ENCODE measurements around the gene VPS37B.

VPS37B gene

DNA sequence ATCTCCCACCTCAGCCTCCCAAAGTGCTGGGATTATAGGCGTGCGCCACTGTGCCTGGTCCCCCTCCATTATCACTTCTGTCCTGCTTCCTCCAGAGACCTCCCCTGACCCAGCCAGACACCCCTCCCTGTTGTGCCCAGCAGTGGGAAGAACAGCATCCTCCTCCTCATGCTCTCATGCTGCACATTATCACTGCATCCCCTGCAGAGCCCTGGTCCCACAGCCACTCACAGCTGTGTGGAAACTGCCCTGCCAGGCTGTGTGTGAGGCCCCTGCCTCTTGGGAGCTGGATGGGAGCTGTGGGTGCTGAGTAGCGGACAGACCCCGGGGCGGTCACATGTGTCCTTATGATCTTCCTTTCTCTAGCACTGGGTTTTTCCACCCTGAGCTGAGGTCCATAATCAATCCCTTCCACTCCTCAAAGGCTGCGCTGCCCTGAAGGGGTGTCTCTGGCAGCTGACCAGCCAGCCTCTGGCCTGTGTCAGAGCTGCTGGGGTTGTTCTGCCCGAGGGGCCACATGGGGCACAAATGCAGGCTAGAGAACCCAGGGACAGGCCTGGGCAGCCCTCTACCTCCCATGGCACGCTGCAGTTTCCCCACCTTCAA, 51.5 kb downstream of the VPS37B start:
- DNase-seq (ENCODE audit: low read depth, low spot score) = no peak
- H3K27ac ChIP-seq = no peak overlapping the region

DNA sequence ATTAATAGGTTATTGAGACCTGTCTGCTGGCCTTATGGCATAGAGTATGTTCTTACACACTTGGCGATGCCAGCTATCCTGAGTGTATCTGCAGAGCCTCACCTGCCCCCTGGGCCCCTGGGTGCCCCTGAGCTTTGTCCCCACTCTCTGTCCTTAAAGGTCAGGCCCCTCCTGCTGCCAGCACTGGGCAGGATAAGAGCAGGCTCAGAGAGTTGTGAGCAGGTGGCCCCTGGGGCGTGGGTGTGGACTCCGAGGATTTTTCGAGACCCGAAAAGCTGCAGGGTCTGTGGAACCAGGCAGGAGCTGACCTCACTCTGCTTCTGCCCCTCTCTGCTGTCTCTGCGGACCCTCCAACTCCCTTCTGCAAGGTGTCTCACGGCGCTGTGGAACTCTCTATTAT, 52.5 kb downstream of the VPS37B start:
- no peak overlapping the region for H3K27ac ChIP-seq
- DNase-seq (ENCODE audit: low read depth, low spot score) = no peak

DNA sequence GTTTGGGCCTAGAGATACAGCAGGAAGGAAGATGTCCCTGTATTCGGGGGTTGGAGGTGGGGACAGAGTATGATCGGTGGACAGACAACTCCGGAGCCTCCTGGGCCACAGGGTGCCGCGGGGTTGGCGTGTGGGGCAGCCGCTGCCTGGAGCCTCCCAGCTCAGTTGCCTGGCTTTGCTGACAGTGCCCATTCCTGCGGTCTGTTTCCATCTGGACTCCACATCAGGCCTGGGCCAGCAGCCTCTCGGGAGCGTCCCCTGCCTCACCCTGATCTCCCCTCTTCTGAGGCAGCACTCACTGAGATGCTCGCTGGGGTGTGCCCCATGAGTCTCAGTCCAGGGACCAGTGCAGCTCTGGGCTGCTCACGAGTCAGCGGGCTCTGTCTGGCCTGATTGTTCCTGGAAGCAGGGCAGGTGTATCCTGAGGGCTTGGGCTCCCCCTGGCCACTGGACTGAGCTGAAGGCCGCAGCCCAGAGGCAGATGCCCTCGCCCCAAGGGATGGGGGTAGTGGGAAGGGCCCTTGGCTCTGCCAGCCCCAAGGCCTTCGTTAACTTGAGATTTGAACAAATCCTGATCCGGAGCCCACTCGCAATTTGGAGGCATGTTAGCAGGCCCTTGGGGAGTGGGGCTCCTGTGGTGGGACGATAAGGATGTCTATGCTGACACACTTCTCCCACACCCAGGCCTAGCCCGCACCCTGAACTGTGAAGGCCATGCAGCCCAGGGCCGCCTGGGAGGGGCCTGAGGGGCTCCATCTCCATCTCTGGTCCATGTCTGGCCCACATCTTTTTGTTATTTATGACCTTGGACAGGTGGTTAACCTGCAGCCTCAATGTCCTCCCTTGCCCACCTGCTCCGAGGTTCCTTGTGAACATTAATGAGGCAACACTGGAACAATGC, 53.2 kb downstream of the VPS37B start:
- peak overlapping the region; percentile 79 for H3K27ac ChIP-seq
- DNase-seq (ENCODE audit: low read depth, low spot score) = no peak

DNA sequence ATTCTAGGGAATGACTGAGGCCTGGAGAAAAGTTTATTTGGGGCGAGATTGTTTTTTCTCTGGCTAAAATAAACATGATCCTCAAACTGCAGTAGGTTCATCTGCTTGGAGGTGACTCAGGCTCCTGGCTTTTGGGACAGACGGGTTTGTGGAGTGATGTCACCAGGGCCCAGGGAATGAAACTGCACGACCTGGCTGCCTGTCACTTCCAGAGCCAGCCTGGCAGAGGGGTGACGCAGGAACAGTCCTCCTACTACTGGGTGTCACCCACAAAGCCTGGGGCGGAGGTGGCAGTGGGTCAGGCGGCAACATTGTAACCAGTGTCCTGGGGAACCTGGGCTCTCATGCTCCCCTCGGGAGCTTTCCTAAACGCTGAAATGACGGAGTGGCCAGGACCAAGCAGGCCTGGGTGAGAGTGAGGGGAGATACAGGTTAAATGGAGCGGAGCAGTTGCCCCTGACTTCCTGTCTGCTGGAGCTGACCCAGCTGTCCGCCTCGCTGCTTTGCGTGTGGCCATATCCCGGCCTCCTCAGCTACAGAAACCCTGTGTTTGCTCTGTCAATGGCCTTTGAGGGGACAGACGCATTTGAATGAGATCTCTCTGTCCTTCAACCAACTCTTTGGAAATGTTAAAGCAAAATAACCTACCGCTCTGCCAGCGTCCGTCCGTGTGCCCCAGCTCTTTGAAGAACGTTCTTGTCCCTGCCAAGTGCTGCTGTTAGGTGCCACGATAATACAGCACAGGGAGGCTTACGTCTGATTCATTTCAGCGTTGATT, 54.2 kb downstream of the VPS37B start:
- DNase-seq (ENCODE audit: low read depth, low spot score) = no peak
- peak overlapping the region; percentile 79 for H3K27ac ChIP-seq

DNA sequence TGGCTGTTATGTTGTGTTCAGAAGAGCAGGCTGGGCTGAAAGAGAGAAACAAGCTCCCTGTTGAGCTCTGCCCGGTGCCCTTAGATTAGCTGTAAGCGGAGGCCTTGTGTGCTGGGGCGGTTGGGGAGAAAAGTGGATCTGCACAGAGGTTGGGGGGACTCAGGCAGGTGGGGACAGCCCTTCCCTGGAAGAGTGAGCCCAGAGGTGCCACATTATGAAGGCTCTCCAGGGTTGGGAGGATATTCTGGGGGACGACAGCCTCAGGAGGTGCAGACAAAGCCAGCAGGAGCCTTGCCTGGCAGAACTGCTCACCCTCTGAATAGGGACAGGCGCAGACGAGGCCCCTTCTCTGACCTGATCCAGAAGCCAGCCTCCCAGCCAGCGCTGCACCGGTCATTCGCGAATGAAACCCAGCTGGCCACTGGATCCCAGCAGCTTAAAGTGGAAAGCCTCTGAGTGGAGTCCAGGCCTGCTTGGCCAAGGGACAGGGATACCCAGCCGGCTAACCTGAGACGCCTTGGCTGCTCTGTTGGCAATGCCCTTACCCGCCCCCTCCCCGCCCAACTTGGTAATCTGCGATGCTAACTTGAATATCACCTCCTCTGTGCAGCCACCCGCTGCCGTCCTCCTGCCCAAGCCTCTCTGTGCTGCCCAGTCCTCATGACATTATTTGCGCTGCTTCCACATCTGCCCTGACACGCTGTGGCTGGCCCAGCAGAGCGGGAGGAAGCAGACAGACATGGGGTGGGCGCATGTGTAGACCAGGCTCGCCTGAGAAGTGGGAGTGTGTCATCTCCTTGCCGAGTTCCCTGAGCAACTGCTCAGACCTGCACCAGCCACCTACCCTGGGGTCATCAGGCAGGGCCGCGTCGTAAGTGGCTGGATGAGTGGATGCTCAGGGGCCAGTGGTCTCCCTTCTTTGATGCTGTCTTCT, 55.1 kb downstream of the VPS37B start:
- DNase-seq (ENCODE audit: low read depth, low spot score) = no peak

DNA sequence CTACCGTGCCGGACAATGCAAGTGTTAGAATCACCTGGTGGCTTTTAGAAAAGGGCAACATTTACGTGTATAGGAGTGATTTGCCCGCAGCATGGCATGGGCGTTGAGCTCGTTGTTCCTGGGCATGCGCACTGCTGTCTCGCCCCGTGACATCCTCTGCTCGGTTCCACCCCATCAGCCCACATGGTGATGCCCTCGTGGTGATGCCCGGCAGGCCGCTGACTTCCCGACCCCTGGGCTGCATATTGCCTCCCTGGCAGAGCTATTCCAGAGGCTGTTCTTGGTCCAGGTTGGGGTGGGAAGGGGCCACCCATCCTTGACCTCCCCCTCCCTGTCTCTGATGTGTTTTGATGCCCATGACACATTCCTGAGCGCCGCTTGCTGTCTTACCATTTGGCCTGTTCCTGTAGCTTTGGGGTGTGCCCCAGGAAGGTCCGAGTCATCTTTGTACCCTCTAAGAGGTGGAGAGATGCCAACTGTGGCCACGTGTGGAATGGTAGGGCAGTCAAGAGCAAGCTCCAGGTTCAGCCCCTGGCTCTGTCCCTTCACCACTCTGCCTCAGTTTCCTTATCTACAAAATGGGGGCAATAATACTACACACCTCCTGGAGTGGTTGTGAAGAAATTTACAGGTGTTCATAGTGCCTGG, 55.9 kb downstream of the VPS37B start:
- no peak for DNase-seq (ENCODE audit: low read depth, low spot score)
- H3K27ac ChIP-seq = peak overlapping the region; percentile 79

More for the DNA sequence above, 55.1 kb downstream of the VPS37B start:
- H3K27ac ChIP-seq = peak overlapping the region; percentile 79

DNA sequence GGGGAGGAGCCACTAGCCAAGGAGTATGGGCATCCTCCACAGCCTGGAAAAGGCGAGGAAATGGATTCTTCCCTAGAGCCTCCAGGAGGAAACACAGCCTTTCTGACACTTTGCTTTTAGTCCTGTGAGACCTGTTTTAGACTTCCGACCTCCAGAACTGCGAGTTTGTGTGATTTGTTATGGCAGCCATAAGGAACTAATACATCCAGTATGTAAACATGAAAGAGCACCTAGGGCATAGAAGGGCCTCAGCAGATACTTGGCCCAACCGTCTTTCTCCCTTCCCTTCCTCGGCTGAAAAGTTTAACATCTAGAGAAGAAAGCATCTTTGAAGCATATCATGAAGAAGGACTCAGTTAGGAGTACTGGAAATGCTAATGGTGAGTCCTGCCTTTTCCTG, 57.1 kb downstream of the VPS37B start:
- no peak for DNase-seq (ENCODE audit: low read depth, low spot score)
- no peak overlapping the region for H3K27ac ChIP-seq

DNA sequence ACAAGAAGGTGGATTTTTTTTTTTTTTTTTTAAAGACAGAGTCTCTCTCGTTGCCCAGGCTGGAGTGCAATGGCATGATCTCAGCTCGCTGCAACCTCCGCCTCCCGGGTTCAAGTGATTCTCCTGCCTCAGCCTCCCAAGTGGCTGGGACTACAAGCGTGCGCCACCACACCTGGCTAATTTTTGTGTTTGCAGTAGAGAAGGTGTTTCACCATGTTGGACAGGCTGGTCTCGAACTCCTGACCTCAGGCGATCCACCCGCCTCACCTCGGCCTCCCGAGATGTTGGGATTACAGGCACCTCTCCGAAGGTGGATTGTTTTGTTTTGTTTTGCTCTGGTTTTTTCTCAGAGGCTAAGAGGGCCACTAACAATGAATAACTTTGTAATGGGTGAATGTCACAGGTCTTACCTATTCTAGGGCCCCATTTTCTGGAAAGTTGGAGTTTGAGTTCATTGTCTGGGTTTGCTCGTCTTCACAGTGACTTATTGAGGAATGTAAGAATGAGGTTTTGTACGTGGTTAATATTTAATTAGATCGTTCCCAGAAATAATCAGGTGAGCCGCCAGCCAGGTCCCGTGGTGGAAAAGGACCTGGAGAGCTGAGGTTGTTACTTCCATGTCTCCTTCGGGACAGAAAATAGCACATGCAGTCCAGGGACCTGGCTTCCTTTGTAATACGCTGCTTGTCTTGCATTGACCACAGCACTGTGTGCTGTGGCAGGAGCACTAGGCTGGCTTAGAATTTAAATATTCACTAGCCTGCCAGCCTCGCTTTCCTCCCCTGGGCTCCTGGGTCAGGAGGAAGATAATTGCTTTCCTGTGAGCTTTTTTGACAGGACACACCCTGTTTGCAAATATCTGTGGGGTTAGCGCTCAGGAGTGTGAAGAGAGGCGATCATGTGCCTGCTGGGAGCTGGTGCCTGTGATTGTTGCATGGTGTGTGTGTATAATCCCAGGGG, 58.3 kb downstream of the VPS37B start:
- H3K27ac ChIP-seq = peak overlapping the region; percentile 74

DNA sequence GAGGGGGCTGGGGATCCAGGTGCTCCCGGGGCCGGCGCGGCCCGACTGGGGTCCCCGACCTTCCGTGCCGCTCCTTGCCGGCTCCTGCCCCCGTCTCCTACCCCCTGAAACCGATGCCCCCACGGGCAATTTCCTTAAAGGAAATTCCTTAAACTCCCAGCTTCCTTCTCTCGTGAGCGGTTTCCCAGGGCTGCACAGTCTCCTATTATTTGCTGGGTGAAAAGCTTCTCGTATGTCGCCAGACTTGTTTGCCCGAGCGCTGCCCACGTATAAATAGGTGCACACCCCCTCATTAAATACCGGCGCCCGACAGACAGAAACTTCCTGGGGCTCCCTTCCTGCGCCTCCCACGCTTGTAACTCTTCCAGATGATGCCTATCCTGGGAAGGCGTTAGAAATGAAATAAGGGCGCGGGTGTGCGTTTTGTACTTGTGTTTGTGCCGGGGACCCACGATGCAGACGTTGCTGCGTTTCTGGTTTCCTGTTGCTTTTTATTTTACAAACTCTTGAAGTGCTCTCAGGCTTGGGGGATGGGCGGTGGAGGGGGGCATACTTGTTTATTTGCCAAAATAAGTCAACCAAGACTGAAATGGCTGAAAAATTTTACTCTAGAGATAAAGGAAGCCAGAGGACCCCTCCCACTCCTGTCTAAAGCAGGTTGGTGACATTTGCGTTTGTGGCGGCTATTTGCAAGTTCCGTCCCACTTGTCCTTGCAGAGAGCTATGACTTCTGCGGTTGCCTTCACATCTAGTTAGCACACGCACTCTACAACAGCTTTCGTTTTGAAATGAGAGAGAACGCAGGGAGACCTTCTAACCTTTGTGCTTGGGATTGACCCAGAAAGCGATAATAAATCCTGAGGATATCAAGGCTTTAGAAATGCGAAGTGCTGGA, 59.6 kb downstream of the VPS37B start:
- H3K27ac ChIP-seq = peak overlapping the region; percentile 74
- DNase-seq (ENCODE audit: low read depth, low spot score) = no peak

More for the DNA sequence above, 58.3 kb downstream of the VPS37B start:
- DNase-seq (ENCODE audit: low read depth, low spot score) = no peak

DNA sequence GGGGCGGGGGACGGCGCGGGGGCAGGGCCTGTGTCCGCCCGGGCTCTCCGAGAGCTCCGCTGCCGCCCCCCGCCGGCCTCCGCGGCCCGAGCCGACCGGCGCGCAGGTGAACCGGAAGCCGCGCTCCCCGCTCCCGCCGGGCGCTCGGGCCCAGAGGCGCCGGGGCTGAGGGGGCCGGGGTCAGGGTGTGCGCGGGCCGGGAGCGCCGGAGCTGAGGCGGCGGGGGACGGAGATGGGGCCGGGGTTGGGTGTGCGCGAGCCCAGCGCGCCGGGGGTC, 60.2 kb downstream of the VPS37B start:
- DNase-seq (ENCODE audit: low read depth, low spot score) = no peak
- peak overlapping the region; percentile 74 for H3K27ac ChIP-seq

DNA sequence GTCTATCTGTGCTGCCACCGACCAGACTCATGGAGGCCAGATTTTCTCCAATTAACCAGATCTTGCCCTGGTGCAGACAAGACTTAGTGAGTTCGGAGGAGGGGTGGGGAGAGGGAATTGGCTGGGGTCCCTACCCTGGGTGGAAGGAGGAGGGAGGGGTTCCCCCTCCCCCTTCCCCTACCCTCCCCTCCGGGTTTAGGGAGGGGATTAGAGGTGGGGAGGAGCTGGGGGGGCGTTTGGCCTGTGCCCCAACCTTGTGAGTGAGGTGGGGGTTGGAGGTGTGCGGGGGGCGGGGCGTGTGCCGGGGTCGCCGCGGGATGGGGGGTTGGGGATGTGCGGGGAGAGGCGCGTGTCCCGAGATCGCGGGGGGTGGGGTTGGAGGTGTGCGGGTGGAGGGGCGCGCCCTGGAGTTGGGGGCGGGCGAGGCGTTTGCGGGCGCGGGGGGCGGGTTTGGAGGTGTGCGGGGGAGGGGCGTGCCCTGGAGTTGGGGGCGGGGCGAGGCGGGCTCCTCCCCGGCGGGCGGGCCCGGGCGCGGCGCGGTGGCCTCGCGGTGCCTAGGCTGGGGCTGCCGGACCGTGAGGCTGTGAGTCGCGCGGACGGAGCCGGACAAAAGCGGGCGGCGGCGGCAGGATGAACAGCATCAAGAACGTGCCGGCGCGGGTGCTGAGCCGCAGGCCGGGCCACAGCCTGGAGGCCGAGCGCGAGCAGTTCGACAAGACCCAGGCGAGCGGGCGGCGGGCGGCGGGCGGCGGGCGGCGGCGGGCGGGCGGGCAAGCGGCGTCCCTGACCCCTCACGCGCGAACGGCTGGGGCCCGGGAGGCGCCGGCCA, 60.8 kb downstream of the VPS37B start, which contains the start of gene HIP1R:
Gene HIP1R (plus strand): TSS at position 537 of the 829 bp plus-strand sequence. CDS start 94 bp downstream, at position 631.
- peak within 1 kb of the TSS; percentile 74 for H3K27ac ChIP-seq
- no peak for DNase-seq (ENCODE audit: low read depth, low spot score)

DNA sequence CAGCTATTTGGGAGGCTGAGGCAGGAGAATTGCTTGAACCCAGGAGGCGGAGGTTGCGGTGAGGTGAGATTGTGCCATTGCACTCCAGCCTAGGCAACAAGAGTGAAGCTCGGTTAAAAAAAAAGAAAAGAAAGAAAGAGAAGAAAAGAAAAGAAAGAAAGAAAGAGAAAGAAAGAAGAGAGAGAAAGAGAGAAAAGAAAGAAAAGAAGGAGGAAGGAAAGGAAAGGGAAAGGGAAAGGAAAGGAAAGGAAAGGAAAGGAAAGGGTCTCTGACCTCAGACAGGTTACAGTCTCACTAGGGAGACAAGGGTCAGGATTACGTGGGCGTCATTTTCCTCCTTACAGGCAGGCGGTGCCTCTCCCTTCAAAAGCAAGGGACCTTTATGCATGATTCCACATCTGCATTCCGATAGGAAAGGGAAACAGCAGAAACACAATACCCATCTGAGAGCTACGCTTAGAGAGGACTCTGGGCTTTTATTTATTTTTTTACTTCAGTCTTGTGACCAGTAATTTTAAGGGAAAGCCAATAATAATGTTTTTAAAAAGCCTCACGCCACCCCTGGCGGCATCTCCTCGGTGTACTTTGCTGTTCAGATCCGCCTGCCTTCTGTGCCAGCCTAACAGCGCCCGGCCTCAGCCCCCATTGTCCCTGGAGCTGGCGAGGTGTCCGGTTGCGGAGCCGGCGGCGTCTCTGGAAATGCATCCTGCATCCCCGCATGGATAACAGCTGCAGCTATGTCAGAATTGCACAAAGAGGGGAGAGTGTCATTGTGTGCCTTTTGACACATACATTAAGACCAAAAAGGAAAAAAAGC, 61.6 kb downstream of the VPS37B start:
- peak overlapping the region; percentile 74 for H3K27ac ChIP-seq
- no peak for DNase-seq (ENCODE audit: low read depth, low spot score)

DNA sequence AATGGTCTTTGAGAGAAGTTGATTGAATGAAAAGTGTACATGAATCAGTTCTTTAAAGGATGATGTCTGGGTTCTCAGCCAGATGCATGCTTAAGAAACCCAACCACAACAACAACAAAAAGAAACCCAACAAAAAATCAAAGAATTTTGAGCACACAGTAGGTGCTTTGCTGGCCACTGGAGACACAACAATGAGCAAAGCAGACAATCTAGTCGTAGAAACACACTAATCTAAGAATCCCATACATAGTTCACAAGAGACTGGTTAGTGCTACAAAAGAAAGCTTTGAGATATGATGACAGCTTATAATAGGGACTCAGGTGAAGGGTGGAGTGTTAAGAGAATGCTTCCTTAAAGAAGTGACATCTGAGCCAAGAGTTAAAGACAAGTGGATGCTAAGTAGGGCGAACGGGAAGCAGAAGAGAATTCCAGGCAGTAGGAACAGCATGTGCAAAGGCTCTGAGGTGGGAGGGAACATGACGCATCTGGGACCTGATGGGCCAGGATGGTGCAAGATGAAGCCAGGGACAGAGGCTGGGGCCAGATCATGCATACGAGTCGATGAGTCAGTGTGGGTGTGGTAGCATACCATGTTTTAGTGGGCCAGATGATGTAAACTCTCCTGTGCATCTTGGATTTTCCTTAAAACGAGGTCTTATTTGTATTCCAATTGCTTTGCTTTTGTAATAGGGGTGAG, 65.3 kb downstream of the VPS37B start:
- DNase-seq (ENCODE audit: low read depth, low spot score) = peak; percentile 84
- H3K27ac ChIP-seq = peak overlapping the region; percentile 75

DNA sequence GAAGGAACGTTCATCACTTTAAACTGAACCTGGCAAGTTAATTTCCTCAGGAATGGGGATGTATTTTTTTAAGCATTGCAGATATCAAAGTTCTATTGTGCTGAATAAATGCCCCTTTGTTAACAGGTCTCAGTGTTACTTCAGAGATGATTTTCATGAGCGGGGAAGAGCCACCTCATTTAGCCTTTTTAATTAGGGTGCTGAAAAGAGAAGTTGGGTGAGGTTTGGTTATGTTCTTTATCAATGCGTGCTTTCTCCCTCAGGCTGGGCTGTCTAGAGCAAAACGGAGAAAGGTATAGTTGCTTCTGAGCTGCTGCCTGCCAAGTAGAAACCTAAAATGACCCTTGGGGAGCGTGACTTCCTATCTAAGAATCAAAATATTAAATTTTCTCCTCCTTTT, 68.7 kb downstream of the VPS37B start:
- H3K27ac ChIP-seq = no peak overlapping the region
- DNase-seq (ENCODE audit: low read depth, low spot score) = no peak
